IPS-18a (cell line): ENCODE data around the gene LRRK2.

Source experiments
- H3K27ac ChIP-seq: one replicate; pipeline ENCODE4 v1.5.1; 2013; ENCODE audit warnings: low read length
- H3K27me3 ChIP-seq: one replicate; pipeline ENCODE4 v1.6.1; 2013; ENCODE audit warnings: mild to moderate bottlenecking, low read length; ENCODE audit not compliant: control insufficient read depth, insufficient read depth
- H3K36me3 ChIP-seq: one replicate; pipeline ENCODE4 v1.6.1; 2013; ENCODE audit warnings: low read depth, low read length; ENCODE audit not compliant: control insufficient read depth
- H3K4me1 ChIP-seq: one replicate; pipeline ENCODE4 v1.6.1; 2013; ENCODE audit warnings: low read depth, low read length; ENCODE audit not compliant: control insufficient read depth
- H3K4me3 ChIP-seq: one replicate; pipeline ENCODE4 v1.5.1; 2013; ENCODE audit warnings: low read length
- H3K9ac ChIP-seq: one replicate; pipeline ENCODE4 v1.6.1; 2013; ENCODE audit warnings: mild to moderate bottlenecking, low read length, moderate library complexity
- H3K9me3 ChIP-seq: one replicate; pipeline ENCODE4 v1.6.1; 2013; ENCODE audit warnings: low read depth, low read length; ENCODE audit not compliant: control insufficient read depth

The LRRK2 gene

GRCh38 chr12:40300490-40300889 is 75.7 kb downstream of the LRRK2 start:
- Histone ChIP-seq H3K36me3 (no peaks in the 10 kb centered on the region), H3K4me3 (no peak overlapping the region), H3K4me1 (no peaks in the 10 kb centered on the region), H3K27ac (no peak overlapping the region), H3K27me3 (no peaks in the 10 kb centered on the region), H3K9ac (no peak overlapping the region), H3K9me3 (no peaks in the 10 kb centered on the region)

GRCh38 chr12:40309001-40309400 is 84.2 kb downstream of the LRRK2 start:
- H3K9me3 ChIP-seq = no peaks in the 10 kb centered on the region
- H3K9ac ChIP-seq = no peak overlapping the region
- H3K27ac ChIP-seq = no peak overlapping the region
- no peaks in the 10 kb centered on the region for H3K4me1 ChIP-seq
- H3K4me3 ChIP-seq = no peak overlapping the region
- no peaks in the 10 kb centered on the region for H3K36me3 ChIP-seq
- H3K27me3 ChIP-seq = no peaks in the 10 kb centered on the region

GRCh38 chr12:40310211-40310610 is 85.4 kb downstream of the LRRK2 start:
- no peaks in the 10 kb centered on the region for H3K27me3 ChIP-seq
- no peaks in the 10 kb centered on the region for H3K4me1 ChIP-seq
- no peak overlapping the region for H3K4me3 ChIP-seq
- H3K9me3 ChIP-seq = no peaks in the 10 kb centered on the region
- H3K27ac ChIP-seq = no peak overlapping the region
- H3K9ac ChIP-seq = no peak overlapping the region
- no peaks in the 10 kb centered on the region for H3K36me3 ChIP-seq

GRCh38 chr12:40312196-40312595 is 87.4 kb downstream of the LRRK2 start:
- Histone ChIP-seq H3K4me1 (no peaks in the 10 kb centered on the region), H3K9ac (no peak overlapping the region), H3K4me3 (no peak overlapping the region), H3K36me3 (no peaks in the 10 kb centered on the region), H3K9me3 (no peaks in the 10 kb centered on the region), H3K27me3 (no peaks in the 10 kb centered on the region), H3K27ac (no peak overlapping the region)

- no peaks in the 10 kb centered on the region for H3K4me1 ChIP-seq
- no peak overlapping the region for H3K9ac ChIP-seq
- H3K27me3 ChIP-seq = no peaks in the 10 kb centered on the region
- no peaks in the 10 kb centered on the region for H3K36me3 ChIP-seq
- no peak overlapping the region for H3K27ac ChIP-seq
- H3K4me3 ChIP-seq = no peak overlapping the region
- no peaks in the 10 kb centered on the region for H3K9me3 ChIP-seq
Observed at GRCh38 chr12:40312982-40313576, 88.3 kb downstream of the LRRK2 start.

- Histone ChIP-seq H3K9me3 (no peaks in the 10 kb centered on the region), H3K9ac (no peak overlapping the region), H3K4me3 (no peak overlapping the region), H3K27ac (no peak overlapping the region), H3K36me3 (no peaks in the 10 kb centered on the region), H3K27me3 (no peaks in the 10 kb centered on the region), H3K4me1 (no peaks in the 10 kb centered on the region)
Observed at GRCh38 chr12:40313928-40314327, 89.1 kb downstream of the LRRK2 start.

GRCh38 chr12:40314927-40315326 is 90.1 kb downstream of the LRRK2 start:
- Histone ChIP-seq H3K9me3 (no peaks in the 10 kb centered on the region), H3K4me1 (no peaks in the 10 kb centered on the region), H3K9ac (no peak overlapping the region), H3K36me3 (no peaks in the 10 kb centered on the region), H3K27me3 (no peaks in the 10 kb centered on the region), H3K27ac (no peak overlapping the region), H3K4me3 (no peak overlapping the region)

- no peak overlapping the region for H3K9ac ChIP-seq
- no peak overlapping the region for H3K27ac ChIP-seq
- H3K4me1 ChIP-seq = no peaks in the 10 kb centered on the region
- H3K9me3 ChIP-seq = no peaks in the 10 kb centered on the region
- no peaks in the 10 kb centered on the region for H3K36me3 ChIP-seq
- no peaks in the 10 kb centered on the region for H3K27me3 ChIP-seq
- no peak overlapping the region for H3K4me3 ChIP-seq
Observed at GRCh38 chr12:40315375-40315774, 90.6 kb downstream of the LRRK2 start.

GRCh38 chr12:40324261-40324660 is 99.5 kb downstream of the LRRK2 start:
- H3K27ac ChIP-seq = no peak overlapping the region
- no peaks in the 10 kb centered on the region for H3K36me3 ChIP-seq
- no peak overlapping the region for H3K4me3 ChIP-seq
- no peaks in the 10 kb centered on the region for H3K9me3 ChIP-seq
- H3K27me3 ChIP-seq = no peaks in the 10 kb centered on the region
- no peaks in the 10 kb centered on the region for H3K4me1 ChIP-seq
- H3K9ac ChIP-seq = no peak overlapping the region

GRCh38 chr12:40325349-40325960 is 100.7 kb downstream of the LRRK2 start:
- H3K4me1 ChIP-seq = no peaks in the 10 kb centered on the region
- no peak overlapping the region for H3K4me3 ChIP-seq
- no peaks in the 10 kb centered on the region for H3K36me3 ChIP-seq
- H3K9ac ChIP-seq = no peak overlapping the region
- no peaks in the 10 kb centered on the region for H3K27me3 ChIP-seq
- no peak overlapping the region for H3K27ac ChIP-seq
- H3K9me3 ChIP-seq = peaks cover 6% of the 10 kb centered on the region

- H3K9ac ChIP-seq = no peak overlapping the region
- H3K27ac ChIP-seq = no peak overlapping the region
- H3K27me3 ChIP-seq = no peaks in the 10 kb centered on the region
- H3K4me1 ChIP-seq = no peaks in the 10 kb centered on the region
- no peak overlapping the region for H3K4me3 ChIP-seq
- H3K9me3 ChIP-seq = peaks cover 8% of the 10 kb centered on the region
- H3K36me3 ChIP-seq = no peaks in the 10 kb centered on the region
Observed at GRCh38 chr12:40327535-40327934, 102.7 kb downstream of the LRRK2 start.

GRCh38 chr12:40330180-40330579 is 105.4 kb downstream of the LRRK2 start:
- Histone ChIP-seq H3K27me3 (no peaks in the 10 kb centered on the region), H3K4me3 (no peak overlapping the region), H3K4me1 (no peaks in the 10 kb centered on the region), H3K9ac (no peak overlapping the region), H3K36me3 (no peaks in the 10 kb centered on the region), H3K9me3 (peaks cover 8% of the 10 kb centered on the region), H3K27ac (no peak overlapping the region)
